DOHH2 (cell line): ENCODE measurements around the gene TRPM5.

Experiments used
- H3F3A ChIP-seq: fragments of 200-600 bp; sonication (generic), shearing (Covaris generic); 2 replicates; pipeline ENCODE4 v1.6.0; 2016; ENCODE audit warnings: antibody characterized with exemption, mild to moderate bottlenecking; ENCODE audit not compliant: control insufficient read depth, insufficient read depth
- H3K27ac ChIP-seq: fragments of 200-600 bp; sonication (generic); 2 replicates; pipeline ENCODE4 v1.5.1; 2014; ENCODE audit warnings: low read depth, mild to moderate bottlenecking, low read length, moderate library complexity
- H3K27me3 ChIP-seq: fragments of 200-600 bp; sonication (generic); 2 replicates; pipeline ENCODE4 v1.6.1; 2014; ENCODE audit warnings: mild to moderate bottlenecking, low read length, mixed read lengths; ENCODE audit not compliant: control insufficient read depth
- H3K36me3 ChIP-seq: fragments of 200-600 bp; sonication (generic); 2 replicates; pipeline ENCODE4 v1.6.1; 2014; ENCODE audit warnings: mild to moderate bottlenecking, low read length, moderate library complexity, mixed read lengths; ENCODE audit not compliant: control insufficient read depth
- H3K4me1 ChIP-seq: fragments of 200-600 bp; sonication (generic); 2 replicates; pipeline ENCODE4 v1.6.1; 2014; ENCODE audit warnings: mild to moderate bottlenecking, low read length, mixed read lengths; ENCODE audit not compliant: control insufficient read depth
- H3K4me2 ChIP-seq: fragments of 200-600 bp; sonication (generic); 2 replicates; pipeline ENCODE4 v1.6.0; 2014; ENCODE audit warnings: mild to moderate bottlenecking, low read length, moderate library complexity
- H3K4me3 ChIP-seq: fragments of 200-600 bp; sonication (generic); 2 replicates; pipeline ENCODE4 v1.5.1; 2014; ENCODE audit warnings: mild to moderate bottlenecking, low read length, mixed read lengths
- H3K79me2 ChIP-seq: fragments of 200-600 bp; sonication (generic); 2 replicates; pipeline ENCODE4 v1.6.1; 2014; ENCODE audit warnings: mild to moderate bottlenecking, low read length, mixed read lengths; ENCODE audit not compliant: control insufficient read depth
- H3K9me2 ChIP-seq: fragments of 200-600 bp; sonication (generic); replicated peaks from 2 replicates; pipeline ENCODE4 v1.6.1; 2014; ENCODE audit warnings: mild to moderate bottlenecking, low read length, mixed read lengths; ENCODE audit not compliant: control insufficient read depth
- H3K9me3 ChIP-seq: fragments of 200-600 bp; sonication (generic); 2 replicates; pipeline ENCODE4 v1.6.1; 2014; ENCODE audit warnings: antibody characterized with exemption, low read length, mixed read lengths; ENCODE audit not compliant: control insufficient read depth, insufficient read depth
- H4K20me1 ChIP-seq: fragments of 200-600 bp; sonication (generic); 2 replicates; pipeline ENCODE4 v1.6.0; 2014; ENCODE audit warnings: low read depth, mild to moderate bottlenecking, antibody characterized with exemption, low read length, moderate library complexity; ENCODE audit not compliant: control insufficient read depth, insufficient read depth
- CTCF ChIP-seq: fragments of 200-600 bp; sonication (generic); IDR thresholded peaks from one replicate; pipeline ENCODE4 v1.5.1; 2014; ENCODE audit warnings: antibody characterized with exemption, mild to moderate bottlenecking, low read depth, low read length; ENCODE audit not compliant: poor library complexity, severe bottlenecking
- EZH2phosphoT487 ChIP-seq: fragments of 200-600 bp; sonication (generic); IDR thresholded peaks from 2 replicates; pipeline ENCODE4 v1.6.1; 2017; ENCODE audit warnings: borderline replicate concordance, mild to moderate bottlenecking, antibody characterized with exemption, low read length, moderate library complexity, mixed read lengths

TRPM5 gene

GRCh38 chr11:2425506-2425905 is 18.8 kb downstream of the TRPM5 start:
- Histone ChIP-seq H3K4me1 (no peaks in the 10 kb centered on the region), H3K4me3 (no peak overlapping the region), H3K27me3 (no peaks in the 10 kb centered on the region), H3F3A (no peaks in the 10 kb centered on the region), H3K9me2 (no peaks in the 10 kb centered on the region), H3K4me2 (no peak overlapping the region), H3K36me3 (no peaks in the 10 kb centered on the region), H3K79me2 (no peaks in the 10 kb centered on the region), H3K9me3 (no peaks in the 10 kb centered on the region), H4K20me1 (no peaks in the 10 kb centered on the region), H3K27ac (no peak overlapping the region)
- TF ChIP-seq EZH2phosphoT487: no peak
- no peak for TF ChIP-seq CTCF

- Histone ChIP-seq H3K36me3 (no peaks in the 10 kb centered on the region), H3K4me3 (no peak overlapping the region), H3F3A (no peaks in the 10 kb centered on the region), H3K9me3 (no peaks in the 10 kb centered on the region), H3K4me1 (no peaks in the 10 kb centered on the region), H3K79me2 (no peaks in the 10 kb centered on the region), H3K27ac (no peak overlapping the region), H3K27me3 (no peaks in the 10 kb centered on the region), H4K20me1 (no peaks in the 10 kb centered on the region), H3K9me2 (no peaks in the 10 kb centered on the region), H3K4me2 (no peak overlapping the region)
- TF ChIP-seq EZH2phosphoT487 (no peak), CTCF (no peak)
Measured at GRCh38 chr11:2424811-2425495, 19.4 kb downstream of the TRPM5 start.

GRCh38 chr11:2423157-2424025 is 20.9 kb downstream of the TRPM5 start:
- no peak overlapping the region for H3K4me3 ChIP-seq
- no peaks in the 10 kb centered on the region for H4K20me1 ChIP-seq
- no peaks in the 10 kb centered on the region for H3K9me3 ChIP-seq
- H3F3A ChIP-seq: no peaks in the 10 kb centered on the region
- H3K79me2 ChIP-seq: no peaks in the 10 kb centered on the region
- no peaks in the 10 kb centered on the region for H3K36me3 ChIP-seq
- H3K27me3 ChIP-seq: no peaks in the 10 kb centered on the region
- no peaks in the 10 kb centered on the region for H3K9me2 ChIP-seq
- TF ChIP-seq CTCF (no peak), EZH2phosphoT487 (no peak)
- no peak overlapping the region for H3K4me2 ChIP-seq
- no peaks in the 10 kb centered on the region for H3K4me1 ChIP-seq
- H3K27ac ChIP-seq: no peak overlapping the region
